Breast epithelium (tissue), 4 donors: Measurements from ENCODE around the gene RITA1. TPM values are rescaled to one million over a fixed set of nuclear protein-coding genes. Genes with fewer than 3 reads are reported as not detected.
A peak's percentile ranks its signal among the peaks of the same experiment; 100 is the strongest.
"Not testable (repeated sequence)": the region's sequence is repeated elsewhere in the genome, so short reads cannot be mapped to it uniquely, and the experiment has no call there.

Source experiments
- DNase-seq, 2 donors: peaks; one replicate each; pipeline ENCODE4 v3.0.0-alpha.2; 2019; ENCODE audit warnings: low spot score in 2 of 2
- H3K27ac ChIP-seq, 2 donors: fragments of 200-600 bp; sonication (generic) in 1 of 2; one replicate each; pipeline ENCODE4 v1.5.1; 2016 to 2019; ENCODE audit warnings: mild to moderate bottlenecking in 1 of 2
- H3K27me3 ChIP-seq, 2 donors: fragments of 200-600 bp; sonication (generic) in 1 of 2; one replicate each; pipeline versions ENCODE4 v1.5.1 to v1.6.0; 2017 to 2019; ENCODE audit warnings: control low read depth in 1 of 2, mild to moderate bottlenecking in 1 of 2
- H3K36me3 ChIP-seq: fragments of 200-600 bp; one replicate; pipeline ENCODE4 v1.5.1; 2019
- H3K4me1 ChIP-seq, 2 donors: fragments of 200-600 bp; sonication (generic); one replicate each; pipeline ENCODE4 v1.5.1; 2016 to 2019; ENCODE audit warnings: control low read depth in 1 of 2
- H3K4me3 ChIP-seq, 3 donors: fragments of 200-600 bp; sonication (generic); 1 replicate in 2 of 3; 2 replicates in 1 of 3; pipeline ENCODE4 v1.5.1; 2016 to 2019; ENCODE audit warnings: mild to moderate bottlenecking in 3 of 3, moderate library complexity in 2 of 3
- H3K9me3 ChIP-seq, 2 donors: fragments of 200-600 bp; sonication (generic) in 1 of 2; one replicate each; pipeline ENCODE4 v1.5.1; 2016 to 2019; ENCODE audit warnings: control low read depth in 1 of 2
- CTCF ChIP-seq, 3 donors: fragments of 450-650 bp; IDR thresholded peaks; one replicate each; pipeline ENCODE4 v1.5.1; 2016 to 2017; ENCODE audit warnings: antibody characterized with exemption in 3 of 3, mild to moderate bottlenecking in 3 of 3, moderate library complexity in 3 of 3
- POLR2A ChIP-seq: fragments of 450-650 bp; IDR thresholded peaks from one replicate; pipeline ENCODE4 v1.6.1; 2016; ENCODE audit warnings: antibody characterized with exemption, mild to moderate bottlenecking, moderate library complexity
- POLR2AphosphoS5 ChIP-seq, 3 donors: sonication (generic); formaldehyde crosslinking; IDR thresholded peaks; one replicate each; pipeline ENCODE4 v1.6.1; 2017; ENCODE audit warnings: antibody characterized with exemption in 3 of 3
- intact Hi-C: fragments of 100-400 bp; cut with DNase I; formaldehyde crosslinking; loops from one replicate; pipeline ENCODE4 v1.15.1; 2023; ENCODE audit warnings: low total_unique reads
- total RNA-seq, 3 donors: library from RNA; depleted of rRNA; stranded (reverse); fragments of >200 nt; gene quantifications; one replicate each; pipeline ENCODE4 v1.1.0, GENCODE V29; 2016

RITA1 gene
- total RNA-seq, 3 donors from 2014 or later: 9.4 to 22.4 (median 15.4) TPM

GRCh38 chr12:113203852-113204760, 18.6 kb downstream of the RITA1 start:
- H3K9me3 ChIP-seq: no peaks in the 10 kb centered on the region
- no peak overlapping the region for H3K27ac ChIP-seq
- TF ChIP-seq POLR2A (no peak), CTCF (IDR thresholded peaks at IDR 0.05) (no peak), POLR2AphosphoS5 (IDR thresholded peaks at IDR 0.05) (no peak)
- no peaks in the 10 kb centered on the region for H3K27me3 ChIP-seq
- DNase-seq: no peak
- no peak overlapping the region for H3K4me3 ChIP-seq
- intact Hi-C loops: no loop called here
- H3K4me1 ChIP-seq: no peaks in the 10 kb centered on the region
- no peaks in the 10 kb centered on the region for H3K36me3 ChIP-seq

- Histone ChIP-seq H3K9me3 (no peaks in the 10 kb centered on the region), H3K27me3 (no peaks in the 10 kb centered on the region), H3K4me3 (no peak overlapping the region), H3K36me3 (no peaks in the 10 kb centered on the region), H3K4me1 (no peaks in the 10 kb centered on the region), H3K27ac (no peak overlapping the region)
- DNase-seq: no peak
- no peak for TF ChIP-seq POLR2AphosphoS5 (IDR thresholded peaks at IDR 0.05)
- TF ChIP-seq POLR2A: no peak
- no peak for TF ChIP-seq CTCF (IDR thresholded peaks at IDR 0.05)
- intact Hi-C loops: no loop called here
Observed at GRCh38 chr12:113204804-113205203, 19.3 kb downstream of the RITA1 start.

GRCh38 chr12:113206802-113207201, 21.3 kb downstream of the RITA1 start:
- H3K27me3 ChIP-seq, H3K4me3 ChIP-seq, H3K36me3 ChIP-seq, DNase-seq, H3K9me3 ChIP-seq, intact Hi-C loops, H3K4me1 ChIP-seq, H3K27ac ChIP-seq: not testable (repeated sequence)

GRCh38 chr12:113207613-113208040, 22.1 kb downstream of the RITA1 start:
- H3K27ac ChIP-seq: no peak overlapping the region
- no peak for TF ChIP-seq POLR2A
- DNase-seq: no peak
- no peaks in the 10 kb centered on the region for H3K27me3 ChIP-seq
- no peaks in the 10 kb centered on the region for H3K9me3 ChIP-seq
- no peaks in the 10 kb centered on the region for H3K36me3 ChIP-seq
- no peak overlapping the region for H3K4me3 ChIP-seq
- no peaks in the 10 kb centered on the region for H3K4me1 ChIP-seq
- intact Hi-C loops: no loop called here

- intact Hi-C loops: no loop called here
- no peak for DNase-seq
- TF ChIP-seq POLR2AphosphoS5 (IDR thresholded peaks at IDR 0.05): no peak
- no peak for TF ChIP-seq CTCF (IDR thresholded peaks at IDR 0.05)
- TF ChIP-seq POLR2A: no peak
- Histone ChIP-seq H3K4me1 (no peaks in the 10 kb centered on the region), H3K4me3 (no peak overlapping the region), H3K9me3 (no peaks in the 10 kb centered on the region), H3K27ac (peak overlapping the region; percentile 4 to 21), H3K36me3 (no peaks in the 10 kb centered on the region), H3K27me3 (no peaks in the 10 kb centered on the region)
Observed at GRCh38 chr12:113208041-113208934, 22.8 kb downstream of the RITA1 start.

GRCh38 chr12:113211160-113211559, 25.6 kb downstream of the RITA1 start:
- DNase-seq: no peak
- intact Hi-C loops: no loop called here
- no peaks in the 10 kb centered on the region for H3K27me3 ChIP-seq
- H3K36me3 ChIP-seq: no peaks in the 10 kb centered on the region
- no peaks in the 10 kb centered on the region for H3K9me3 ChIP-seq
- no peak for TF ChIP-seq POLR2A
- no peak for TF ChIP-seq POLR2AphosphoS5 (IDR thresholded peaks at IDR 0.05)
- no peak for TF ChIP-seq CTCF (IDR thresholded peaks at IDR 0.05)
- no peak overlapping the region for H3K4me3 ChIP-seq
- no peak overlapping the region for H3K27ac ChIP-seq
- no peaks in the 10 kb centered on the region for H3K4me1 ChIP-seq
